Measurements from ENCODE around the gene PHKB. TPM values are rescaled to one million over a fixed set of nuclear protein-coding genes. Genes with fewer than 3 reads are reported as not detected.

Gene PHKB
- total and polyA plus RNA-seq, 2 donors (not counting 3 experiments of a cell fraction or from before 2014, with no cell fraction given), result 30.1 to 61.0 TPM

GRCh38 chr16:47687694-47688093 is 226.6 kb downstream of the PHKB start:
- no peak for DNase-seq (ENCODE audit: low read depth, low spot score)
- BruUV-seq (replicated peaks), result no TSS peak

More at GRCh38 chr16:47687694-47688093, 226.6 kb downstream of the PHKB start:
- Histone ChIP-seq H3K27me3 (ENCODE audit: control insufficient read depth in 2 of 2, insufficient read depth in 2 of 2, low read length in 2 of 2) (no peaks in the 10 kb centered on the region), H4K20me1 (replicated peaks; ENCODE audit: control insufficient read depth, extremely low read depth, insufficient read depth, low read length) (no peaks in the 10 kb centered on the region), H3K79me2 (ENCODE audit: control insufficient read depth, insufficient read depth, low read length) (no peaks in the 10 kb centered on the region), H3K4me3 (replicated peaks in 1 of 3; ENCODE audit: insufficient read depth in 1 of 3, low read depth in 1 of 3, low read length in 3 of 3) (no peak overlapping the region), H3K4me1 (ENCODE audit: control insufficient read depth, extremely low read depth, insufficient read depth, low read length) (no peaks in the 10 kb centered on the region), H3K27ac (ENCODE audit: insufficient read depth, low read depth, low read length) (no peak overlapping the region), H2AFZ (ENCODE audit: low read depth, low read length) (no peak overlapping the region), H3K4me2 (ENCODE audit: insufficient read depth, low read length) (no peak overlapping the region), H3K9me3 (replicated peaks; ENCODE audit: control insufficient read depth, insufficient read depth, low read length) (no peaks in the 10 kb centered on the region), H3K36me3 (ENCODE audit: control insufficient read depth in 2 of 2, extremely low read depth in 1 of 2, insufficient read depth in 2 of 2, low read length in 2 of 2) (peaks cover 0 to 4% of the 10 kb centered on the region in 2 experiments), H3K9me1 (replicated peaks; ENCODE audit: control insufficient read depth, extremely low read depth, insufficient read depth, low read length) (no peaks in the 10 kb centered on the region), H3K9ac (replicated peaks; ENCODE audit: extremely low read depth, insufficient read depth, low read length) (no peak overlapping the region)
- dilution Hi-C loops (cut with MboI; ENCODE audit: extremely low pct_ligation_motif_present, low sequenced_read_pairs) (no loop called here), intact Hi-C loops (cut with micrococcal nuclease) (no loop called here)
- TF ChIP-seq EZH2 (IDR thresholded peaks at IDR 0.05; ENCODE audit: borderline replicate concordance, low read depth, low read length, severe bottlenecking) (no peak), POLR2A (IDR thresholded peaks at IDR 0.05; ENCODE audit: low read depth, low read length) (no peak), CTCF (IDR thresholded peaks at IDR 0.05; ENCODE audit: extremely low read depth in 1 of 2, insufficient read depth in 1 of 2, low read depth in 1 of 2, low read length in 2 of 2) (no peak), MAX (IDR thresholded peaks at IDR 0.05; ENCODE audit: insufficient read depth, insufficient read length) (no peak), POLR2AphosphoS5 (IDR thresholded peaks at IDR 0.05; ENCODE audit: insufficient read depth, low read depth, low read length) (no peak), JUN (IDR thresholded peaks at IDR 0.05; ENCODE audit: borderline replicate concordance, insufficient read depth, insufficient read length, low read depth) (no peak), FOS (IDR thresholded peaks at IDR 0.05; ENCODE audit: borderline replicate concordance, insufficient read depth, low read length) (no peak), GATA2 (IDR thresholded peaks at IDR 0.05; ENCODE audit: insufficient read depth, insufficient read length, low read depth, low read length) (no peak), MYC (IDR thresholded peaks at IDR 0.05; ENCODE audit: low read depth, low read length) (no peak)
- FAIRE-seq, result no peak
- POLR2A ChIA-PET, result no interaction called here
- CTCF ChIA-PET, result no interaction called here

All from endothelial cell of umbilical vein (primary cell).